ENCODE measurements around the gene RCBTB2.

DNA sequence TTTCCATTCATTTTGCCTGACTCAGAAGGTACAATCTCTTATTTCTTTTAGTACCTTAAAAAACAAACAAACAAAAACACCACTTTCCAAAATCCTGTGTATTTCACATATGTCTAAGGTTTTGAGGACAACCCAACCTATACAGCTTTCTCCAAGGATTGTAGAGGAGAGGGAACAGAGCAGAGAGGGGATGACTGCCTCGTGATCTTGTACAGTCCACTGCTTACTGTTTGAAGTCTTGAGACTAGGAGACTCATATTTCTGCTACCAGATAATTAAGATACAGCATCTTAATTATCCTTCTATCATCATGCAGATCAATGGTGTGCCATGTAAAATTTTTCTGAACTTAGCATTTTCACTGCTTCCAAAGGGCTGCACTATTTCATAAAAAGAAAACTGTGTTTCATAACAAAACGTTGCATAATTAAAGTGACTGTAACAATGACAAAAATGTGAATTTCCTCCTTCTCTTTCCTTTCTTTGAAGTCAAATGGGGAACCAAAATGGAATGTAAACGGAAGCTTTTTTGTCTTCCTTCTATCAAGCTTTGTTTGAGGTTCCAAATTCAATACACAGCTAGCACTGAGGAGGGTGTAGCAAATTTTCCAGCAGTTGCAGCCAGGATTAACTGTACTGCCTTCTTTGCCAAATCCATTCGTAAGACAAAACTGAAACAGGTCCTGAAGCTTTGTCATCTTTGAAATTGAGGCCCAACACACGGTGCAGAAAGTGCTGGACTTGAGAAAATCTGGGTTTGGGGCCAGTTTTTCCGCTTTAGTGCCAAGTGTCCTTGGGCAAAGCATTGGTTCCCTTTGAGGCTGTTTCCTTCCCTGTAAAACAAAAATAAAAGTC is 34.9 kb upstream of the RCBTB2 start:
- TF ChIP-seq, protein P1, sequence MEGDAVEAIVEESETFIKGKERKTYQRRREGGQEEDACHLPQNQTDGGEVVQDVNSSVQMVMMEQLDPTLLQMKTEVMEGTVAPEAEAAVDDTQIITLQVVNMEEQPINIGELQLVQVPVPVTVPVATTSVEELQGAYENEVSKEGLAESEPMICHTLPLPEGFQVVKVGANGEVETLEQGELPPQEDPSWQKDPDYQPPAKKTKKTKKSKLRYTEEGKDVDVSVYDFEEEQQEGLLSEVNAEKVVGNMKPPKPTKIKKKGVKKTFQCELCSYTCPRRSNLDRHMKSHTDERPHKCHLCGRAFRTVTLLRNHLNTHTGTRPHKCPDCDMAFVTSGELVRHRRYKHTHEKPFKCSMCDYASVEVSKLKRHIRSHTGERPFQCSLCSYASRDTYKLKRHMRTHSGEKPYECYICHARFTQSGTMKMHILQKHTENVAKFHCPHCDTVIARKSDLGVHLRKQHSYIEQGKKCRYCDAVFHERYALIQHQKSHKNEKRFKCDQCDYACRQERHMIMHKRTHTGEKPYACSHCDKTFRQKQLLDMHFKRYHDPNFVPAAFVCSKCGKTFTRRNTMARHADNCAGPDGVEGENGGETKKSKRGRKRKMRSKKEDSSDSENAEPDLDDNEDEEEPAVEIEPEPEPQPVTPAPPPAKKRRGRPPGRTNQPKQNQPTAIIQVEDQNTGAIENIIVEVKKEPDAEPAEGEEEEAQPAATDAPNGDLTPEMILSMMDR (IDR thresholded peaks at IDR 0.05; ENCODE audit: insufficient read depth, low read depth, low read length) = no peak
- no peak for TF ChIP-seq EZH2 (IDR thresholded peaks at IDR 0.05; ENCODE audit: insufficient read depth, low read length)
